Measurements from ENCODE around the gene NPAT. TPM values are rescaled to one million over a fixed set of nuclear protein-coding genes. Genes with fewer than 3 reads are reported as not detected.

Gene NPAT
- total and polyA plus RNA-seq, 12 donors: 2.2 to 32.7 (median 14.2) TPM

DNA sequence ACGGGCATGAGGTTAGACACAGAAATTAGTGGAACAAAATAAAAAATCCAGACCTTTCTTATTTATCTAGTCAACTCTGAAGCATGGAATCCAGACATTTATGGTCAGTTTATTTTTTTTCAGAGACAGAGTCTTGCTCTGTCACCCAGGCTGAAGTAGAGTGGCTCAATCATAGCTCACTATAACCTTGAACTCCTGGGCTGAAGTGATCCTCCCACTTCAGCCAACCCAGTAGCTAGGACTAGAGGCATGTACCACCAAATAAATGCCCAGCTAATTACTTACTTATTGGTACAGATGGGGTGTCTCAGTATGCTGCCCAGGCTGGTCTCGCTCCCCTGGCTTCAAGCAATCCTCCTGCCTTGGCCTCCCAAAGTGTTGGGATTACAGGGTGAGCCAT, 8.7 kb downstream of the NPAT start:
- H3K27me3 ChIP-seq: no peaks in the 10 kb centered on the region
- peaks cover 0 to 5% of the 10 kb centered on the region in 2 donors for H3K36me3 ChIP-seq (replicated peaks in 1 of 2)
- intact Hi-C loops (cut with DNase I): no loop called here
- H3K4me3 ChIP-seq: no peak overlapping the region
- H3K4me1 ChIP-seq (replicated peaks in 1 of 2): peaks cover 0 to 5% of the 10 kb centered on the region in 2 donors
- whole genome bisulfite sequencing, 4 donors: 49 to 75% (median 73%) methylated on average over 2 of the region's 2 CpGs
- DNase-seq: no peak
- peak overlapping the region in 1 of 5 donors; percentile 23 for H3K27ac ChIP-seq
- no peaks in the 10 kb centered on the region for H3K9me3 ChIP-seq (replicated peaks in 1 of 3)
- no peak for TF ChIP-seq POLR2A (IDR thresholded peaks at IDR 0.05)
- TF ChIP-seq, protein P1, sequence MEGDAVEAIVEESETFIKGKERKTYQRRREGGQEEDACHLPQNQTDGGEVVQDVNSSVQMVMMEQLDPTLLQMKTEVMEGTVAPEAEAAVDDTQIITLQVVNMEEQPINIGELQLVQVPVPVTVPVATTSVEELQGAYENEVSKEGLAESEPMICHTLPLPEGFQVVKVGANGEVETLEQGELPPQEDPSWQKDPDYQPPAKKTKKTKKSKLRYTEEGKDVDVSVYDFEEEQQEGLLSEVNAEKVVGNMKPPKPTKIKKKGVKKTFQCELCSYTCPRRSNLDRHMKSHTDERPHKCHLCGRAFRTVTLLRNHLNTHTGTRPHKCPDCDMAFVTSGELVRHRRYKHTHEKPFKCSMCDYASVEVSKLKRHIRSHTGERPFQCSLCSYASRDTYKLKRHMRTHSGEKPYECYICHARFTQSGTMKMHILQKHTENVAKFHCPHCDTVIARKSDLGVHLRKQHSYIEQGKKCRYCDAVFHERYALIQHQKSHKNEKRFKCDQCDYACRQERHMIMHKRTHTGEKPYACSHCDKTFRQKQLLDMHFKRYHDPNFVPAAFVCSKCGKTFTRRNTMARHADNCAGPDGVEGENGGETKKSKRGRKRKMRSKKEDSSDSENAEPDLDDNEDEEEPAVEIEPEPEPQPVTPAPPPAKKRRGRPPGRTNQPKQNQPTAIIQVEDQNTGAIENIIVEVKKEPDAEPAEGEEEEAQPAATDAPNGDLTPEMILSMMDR (IDR thresholded peaks at IDR 0.05): no peak

DNA sequence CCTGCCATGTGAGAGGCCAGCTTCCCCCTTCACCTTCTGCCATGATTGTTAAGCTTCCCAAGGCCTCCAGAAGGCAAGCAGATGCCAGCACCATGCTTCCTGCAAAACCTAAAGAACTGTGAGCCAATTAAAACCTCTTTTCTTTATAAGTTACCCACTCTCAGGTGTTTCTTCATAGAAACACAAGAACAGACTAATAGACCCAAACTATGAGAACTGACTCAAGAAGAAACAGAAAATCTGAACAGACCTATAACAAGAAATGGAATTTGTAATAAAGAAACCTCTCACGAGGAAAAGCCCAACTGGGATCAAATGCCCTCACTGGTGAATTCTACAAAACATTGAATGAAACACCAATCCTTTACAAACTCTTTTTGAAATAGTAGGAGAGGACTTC, 12.0 kb downstream of the NPAT start:
- Histone ChIP-seq H3K27ac (no peak overlapping the region), H3K4me1 (replicated peaks in 1 of 2) (no peaks in the 10 kb centered on the region), H3K27me3 (no peaks in the 10 kb centered on the region), H3K36me3 (replicated peaks in 1 of 2) (peaks cover 0 to 16% of the 10 kb centered on the region in 2 donors), H3K9me3 (replicated peaks in 1 of 3) (no peaks in the 10 kb centered on the region), H3K4me3 (no peak overlapping the region)
- 94 to 100% (median 98%) methylated on average over 1 of the region's 1 CpG for WGBS, 4 donors
- no peak for TF ChIP-seq POLR2A (IDR thresholded peaks at IDR 0.05)
- TF ChIP-seq, protein P1 (IDR thresholded peaks at IDR 0.05): no peak
- intact Hi-C loops (cut with DNase I): no loop called here
- DNase-seq: no peak

DNA sequence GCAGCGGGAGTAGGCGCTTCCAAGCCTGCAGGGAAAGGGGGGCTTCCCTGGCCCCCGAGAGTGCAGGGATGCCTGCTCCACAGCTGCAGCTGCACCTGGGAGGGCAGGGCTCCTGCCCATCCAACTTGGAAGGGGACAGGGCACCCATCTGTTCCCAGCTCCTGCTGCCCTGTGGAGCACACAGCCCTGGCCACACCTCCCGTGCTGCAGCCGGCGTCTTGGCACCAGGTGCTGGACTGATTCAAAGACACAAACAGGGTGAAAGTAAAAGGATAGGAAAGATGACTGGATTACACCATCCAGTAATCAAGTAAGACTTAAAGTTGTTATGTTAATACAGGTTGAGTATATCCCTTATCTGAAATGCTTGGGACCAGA, 14.8 kb downstream of the NPAT start:
- TF ChIP-seq POLR2A (IDR thresholded peaks at IDR 0.05): no peak
- TF ChIP-seq, protein P1 (IDR thresholded peaks at IDR 0.05): no peak
- DNase-seq: no peak
- peaks cover 0 to 16% of the 10 kb centered on the region in 2 donors for H3K36me3 ChIP-seq (replicated peaks in 1 of 2)
- no peaks in the 10 kb centered on the region for H3K4me1 ChIP-seq (replicated peaks in 1 of 2)
- H3K27ac ChIP-seq: no peak overlapping the region
- intact Hi-C loops (cut with DNase I): no loop called here
- no peaks in the 10 kb centered on the region for H3K9me3 ChIP-seq (replicated peaks in 1 of 3)
- H3K4me3 ChIP-seq: no peak overlapping the region
- WGBS, 4 donors: 97 to 98% (median 98%) methylated on average over 5 to 6 of the region's 6 CpGs; no CpG with 5 or more reads in 1 of the 4 donors
- H3K27me3 ChIP-seq: no peaks in the 10 kb centered on the region

DNA sequence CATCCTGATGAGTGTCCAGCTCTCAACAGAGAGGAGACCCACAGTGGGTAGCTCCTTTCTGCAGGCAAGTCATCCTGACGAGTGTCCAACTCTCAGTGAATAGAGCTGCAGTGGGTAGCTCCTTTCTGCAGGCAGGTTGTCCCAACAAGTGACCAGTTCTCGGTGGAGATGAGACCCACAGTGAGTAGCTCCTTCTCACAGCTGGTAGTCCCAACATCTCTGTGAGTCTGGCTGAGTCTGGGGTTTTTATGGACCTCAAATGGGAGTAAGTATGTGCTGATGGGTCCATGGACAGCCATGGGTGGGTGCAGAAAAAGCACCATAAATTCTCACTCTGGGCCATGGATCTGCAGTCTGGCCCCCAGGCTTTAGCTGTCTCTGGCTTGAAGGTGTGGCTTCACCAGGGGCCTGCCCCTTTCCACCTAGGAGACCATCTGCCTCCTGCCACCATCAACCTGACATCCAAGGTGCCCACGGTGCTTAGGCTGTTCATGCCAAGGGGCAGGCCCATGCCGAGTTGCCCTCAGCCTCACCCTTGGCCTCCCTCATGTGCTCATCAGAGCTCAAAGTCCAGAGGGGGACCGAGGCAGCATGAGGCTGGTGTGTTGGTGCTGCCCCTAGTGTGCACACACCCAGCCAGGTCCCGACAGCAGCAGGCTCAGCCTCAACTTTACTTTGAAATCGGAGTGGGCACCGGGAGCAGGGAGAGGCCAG, 15.3 kb downstream of the NPAT start:
- Histone ChIP-seq H3K9me3 (replicated peaks in 1 of 3) (no peaks in the 10 kb centered on the region), H3K27ac (no peak overlapping the region), H3K27me3 (no peaks in the 10 kb centered on the region), H3K4me1 (replicated peaks in 1 of 2) (no peaks in the 10 kb centered on the region), H3K4me3 (no peak overlapping the region), H3K36me3 (replicated peaks in 1 of 2) (peaks cover 0 to 16% of the 10 kb centered on the region in 2 donors)
- 75 to 90% (median 87%) methylated on average over 2 to 8 of the region's 8 CpGs for WGBS, 4 donors
- DNase-seq: no peak
- intact Hi-C loops (cut with DNase I): no loop called here
- no peak for TF ChIP-seq POLR2A (IDR thresholded peaks at IDR 0.05)
- TF ChIP-seq, protein P1 (IDR thresholded peaks at IDR 0.05): no peak
